H1 (cell line): ENCODE measurements around the gene AGBL1. TPM values are rescaled to one million over a fixed set of nuclear protein-coding genes. Genes with fewer than 3 reads are reported as not detected.

Source experiments
- CTCF ChIA-PET: fragments of 300-600 bp; sonication (Branson Sonifier 250); formaldehyde crosslinking; loops from one replicate; lab custom pipeline; 2021; ENCODE audit not compliant: partially characterized antibody; lab: Charles Lee
- POLR2A ChIA-PET: fragments of 300-600 bp; sonication (Branson Sonifier 250); formaldehyde crosslinking; loops from one replicate; lab custom pipeline; 2021; ENCODE audit warnings: inconsistent platforms; ENCODE audit not compliant: partially characterized antibody; lab: Charles Lee
- DNase-seq, 2 experiments: peaks; one replicate each; pipeline versions ENCODE4 v3.0.0 to v3.0.0-alpha.2; 2010 to 2022; ENCODE audit warnings: low spot score in 2 of 2, low read depth in 1 of 2, mixed read lengths in 1 of 2
- FAIRE-seq: peaks from 2 replicates; lab custom pipeline; 2011; peaks lifted over from hg19 to GRCh38; lab: Jason Lieb, UNC
- H2AFZ ChIP-seq: 2 replicates; pipeline ENCODE4 v1.8.1; 2012; ENCODE audit warnings: low read length, inconsistent platforms
- H2AK5ac ChIP-seq: 2 replicates; pipeline ENCODE4 v1.6.1; 2013; ENCODE audit warnings: low read depth, low read length
- H2BK120ac ChIP-seq: replicated peaks from 2 replicates; pipeline ENCODE3; 2013; ENCODE audit warnings: low read depth, low read length, inconsistent platforms
- H2BK12ac ChIP-seq: 2 replicates; pipeline ENCODE4 v1.6.1; 2013; ENCODE audit warnings: low read depth, low read length
- H2BK15ac ChIP-seq: 2 replicates; pipeline ENCODE4 v1.6.1; 2013; ENCODE audit warnings: low read length
- H2BK20ac ChIP-seq: 2 replicates; pipeline ENCODE4 v1.6.1; 2013; ENCODE audit warnings: low read length
- H2BK5ac ChIP-seq: 2 replicates; pipeline ENCODE4 v1.6.1; 2013; ENCODE audit warnings: low read depth, low read length
- H3K14ac ChIP-seq: 2 replicates; pipeline ENCODE4 v1.6.1; 2013; ENCODE audit warnings: inconsistent platforms; ENCODE audit not compliant: insufficient read length
- H3K18ac ChIP-seq: 2 replicates; pipeline ENCODE4 v1.6.1; 2013; ENCODE audit warnings: low read length; ENCODE audit errors: extremely low read depth
- H3K23ac ChIP-seq: 2 replicates; pipeline ENCODE4 v1.6.1; 2013; ENCODE audit warnings: inconsistent platforms; ENCODE audit not compliant: insufficient read length
- H3K23me2 ChIP-seq: 2 replicates; pipeline ENCODE4 v1.6.1; 2013; ENCODE audit warnings: low read depth, low read length
- H3K27ac ChIP-seq: 2 replicates; pipeline ENCODE4 v1.6.1; 2011; ENCODE audit warnings: low read depth, low read length, inconsistent platforms
- H3K27me3 ChIP-seq, 4 experiments: replicated peaks in 1 of 4; 1 replicate in 1 of 4; 2 replicates in 3 of 4; pipeline versions ENCODE4 v1.6.1 to v1.8.1; 2011 to 2013; ENCODE audit warnings: low read length in 3 of 4, mild to moderate bottlenecking in 3 of 4, inconsistent platforms in 2 of 4, mixed read lengths in 2 of 4, moderate library complexity in 1 of 4; ENCODE audit not compliant: control insufficient read depth in 3 of 4, insufficient read depth in 3 of 4; ENCODE audit errors: extremely low read depth in 1 of 4
- H3K36me3 ChIP-seq, 4 experiments: 2 replicates each; pipeline versions ENCODE4 v1.6.1 to v1.8.1; 2011 to 2013; ENCODE audit warnings: mild to moderate bottlenecking in 4 of 4, low read length in 3 of 4, moderate library complexity in 2 of 4, control low read depth in 1 of 4, inconsistent platforms in 1 of 4; ENCODE audit not compliant: insufficient read depth in 4 of 4, control insufficient read depth in 2 of 4
- H3K4ac ChIP-seq: replicated peaks from 2 replicates; pipeline ENCODE3; 2013; ENCODE audit warnings: low read length, low read depth, mixed read lengths, inconsistent platforms; ENCODE audit not compliant: insufficient read length
- H3K4me1 ChIP-seq, 4 experiments: replicated peaks in 1 of 4; 1 replicate in 1 of 4; 2 replicates in 3 of 4; pipeline versions ENCODE4 v1.6.1 to v1.8.1; 2011 to 2013; ENCODE audit warnings: low read length in 3 of 4, inconsistent platforms in 2 of 4, mixed read lengths in 1 of 4; ENCODE audit not compliant: insufficient read depth in 4 of 4, control insufficient read depth in 3 of 4
- H3K4me2 ChIP-seq, 2 experiments: 2 replicates each; pipeline versions ENCODE4 v1.6.1 to v1.8.1; 2011 to 2013; ENCODE audit warnings: low read depth in 2 of 2, low read length in 2 of 2, control low read depth in 1 of 2, inconsistent platforms in 1 of 2, mild to moderate bottlenecking in 1 of 2; ENCODE audit not compliant: insufficient read depth in 1 of 2
- H3K4me3 ChIP-seq, 4 experiments: fragments of 200-600, 300-600 bp in 1 of 4; sonication (generic), shearing (Covaris generic), sonication (Bioruptor Twin) in 1 of 4; 2 replicates each; pipeline versions ENCODE4 v1.5.1 to v1.8.1; 2011 to 2016; ENCODE audit warnings: low read length in 4 of 4, low read depth in 3 of 4, control low read depth in 2 of 4, inconsistent platforms in 2 of 4, mild to moderate bottlenecking in 2 of 4, mixed read lengths in 1 of 4, moderate library complexity in 1 of 4; ENCODE audit not compliant: insufficient read depth in 2 of 4; ENCODE audit errors: extremely low read depth in 1 of 4
- H3K56ac ChIP-seq: replicated peaks from 2 replicates; pipeline ENCODE3; 2013; ENCODE audit warnings: low read depth, mild to moderate bottlenecking, mixed read lengths, low read length, inconsistent platforms; ENCODE audit not compliant: insufficient read length
- H3K79me1 ChIP-seq: 2 replicates; pipeline ENCODE4 v1.6.1; 2013; ENCODE audit warnings: low read depth, low read length, control low read depth
- H3K79me2 ChIP-seq, 2 experiments: 2 replicates each; pipeline versions ENCODE4 v1.6.1 to v1.8.1; 2012 to 2013; ENCODE audit warnings: low read length in 2 of 2, mild to moderate bottlenecking in 2 of 2, inconsistent platforms in 1 of 2; ENCODE audit not compliant: insufficient read depth in 2 of 2, control insufficient read depth in 1 of 2
- H3K9ac ChIP-seq, 4 experiments: replicated peaks in 1 of 4; 1 replicate in 1 of 4; 2 replicates in 3 of 4; pipeline versions ENCODE4 v1.6.1 to v1.8.1; 2011 to 2013; ENCODE audit warnings: low read depth in 3 of 4, low read length in 3 of 4, control low read depth in 2 of 4, mild to moderate bottlenecking in 2 of 4, moderate library complexity in 2 of 4, inconsistent platforms in 1 of 4; ENCODE audit errors: extremely low read depth in 1 of 4
- H3K9me3 ChIP-seq, 2 experiments: 2 replicates each; pipeline versions ENCODE4 v1.6.1 to v1.8.1; 2012 to 2013; ENCODE audit warnings: mild to moderate bottlenecking in 2 of 2, moderate library complexity in 2 of 2, control low read depth in 1 of 2, inconsistent platforms in 1 of 2, low read depth in 1 of 2, low read length in 1 of 2, mixed read lengths in 1 of 2; ENCODE audit not compliant: insufficient read depth in 2 of 2
- H4K20me1 ChIP-seq, 2 experiments: replicated peaks in 1 of 2; 2 replicates each; pipeline versions ENCODE3 to v1.8.1; 2011 to 2013; ENCODE audit warnings: inconsistent platforms in 2 of 2, low read length in 2 of 2, mild to moderate bottlenecking in 1 of 2; ENCODE audit not compliant: insufficient read depth in 2 of 2, control insufficient read depth in 1 of 2
- H4K5ac ChIP-seq: 2 replicates; pipeline ENCODE4 v1.6.1; 2013; ENCODE audit warnings: low read length, low read depth, mixed read lengths, inconsistent platforms; ENCODE audit not compliant: insufficient read length
- H4K8ac ChIP-seq: 2 replicates; pipeline ENCODE4 v1.8.0; 2013; ENCODE audit warnings: mild to moderate bottlenecking, moderate library complexity, low read length, inconsistent platforms; ENCODE audit not compliant: insufficient read depth; ENCODE audit errors: extremely low read depth
- H4K91ac ChIP-seq: replicated peaks from 2 replicates; pipeline ENCODE3; 2013; ENCODE audit warnings: low read length, mixed read lengths, inconsistent platforms; ENCODE audit not compliant: insufficient read length
- CEBPB ChIP-seq: IDR thresholded peaks from 2 replicates; pipeline ENCODE4 v1.6.1; 2012; ENCODE audit warnings: low read depth, low read length
- CHD2 ChIP-seq: IDR thresholded peaks from 2 replicates; pipeline ENCODE4 v1.6.1; 2012; ENCODE audit warnings: low read length, improper control_type of control experiment
- CREB1 ChIP-seq: IDR thresholded peaks from 2 replicates; pipeline ENCODE4 v1.6.1; 2012; ENCODE audit warnings: inconsistent platforms
- E2F6 ChIP-seq: IDR thresholded peaks from 2 replicates; pipeline ENCODE4 v1.6.1; 2012; ENCODE audit warnings: inconsistent platforms
- KDM1A ChIP-seq: fragments of 200-600, 300-600 bp; sonication (generic); IDR thresholded peaks from 2 replicates; pipeline ENCODE4 v1.7.1; 2016; ENCODE audit warnings: mild to moderate bottlenecking, low read length, borderline replicate concordance
- KDM4A ChIP-seq: IDR thresholded peaks from one replicate; pipeline ENCODE4 v1.7.1; 2012; ENCODE audit warnings: low read depth, mild to moderate bottlenecking, moderate library complexity, low read length, inconsistent platforms; ENCODE audit not compliant: severe bottlenecking
- MAX ChIP-seq: IDR thresholded peaks from 2 replicates; pipeline ENCODE4 v1.6.1; 2012; ENCODE audit warnings: inconsistent platforms
- NANOG ChIP-seq: IDR thresholded peaks from 2 replicates; pipeline ENCODE4 v1.6.1; 2011; ENCODE audit warnings: low read length, low read depth, mild to moderate bottlenecking, inconsistent platforms; ENCODE audit not compliant: insufficient read depth, poor library complexity, severe bottlenecking
- SAP30 ChIP-seq: fragments of 300-600 bp; sonication (generic); IDR thresholded peaks from 2 replicates; pipeline ENCODE4 v1.7.1; 2012; ENCODE audit warnings: low read length, moderate library complexity, mild to moderate bottlenecking, inconsistent platforms; ENCODE audit not compliant: insufficient read depth, insufficient replicate concordance
- SP4 ChIP-seq: IDR thresholded peaks from 2 replicates; pipeline ENCODE4 v1.6.1; 2012; ENCODE audit warnings: low read length, inconsistent platforms
- WGBS, 2 experiments: shearing (Covaris generic) in 1 of 2; methylation state at CpG; one replicate each; pipeline versions ENCODE4 v1.1.6 to v1.1.7; 2013 to 2015; ENCODE audit warnings: low lambda C conversion rate in 2 of 2, mixed read lengths in 2 of 2, inconsistent platforms in 1 of 2, low coverage in 1 of 2, missing lambda C conversion rate in 1 of 2; ENCODE audit not compliant: insufficient replicate concordance in 2 of 2, insufficient coverage in 1 of 2, insufficient read length in 1 of 2; ENCODE audit errors: extremely low coverage in 1 of 2, missing lambda C conversion rate in 1 of 2; 5-methylcytosine and 5-hydroxymethylcytosine counted together
- polyA plus RNA-seq, 7 experiments: library from polyadenylated mRNA; depleted of rRNA in 3 of 7; stranded (reverse) in 5 of 7; unstranded in 2 of 7; fragments of >200 nt in 5 of 7; fragments of 200-250 nt in 2 of 7; gene quantifications; 1 replicate in 5 of 7; 2 replicates in 1 of 7; 4 replicates in 1 of 7; pipeline versions ENCODE4 v1.2.1 to v1.2.3, GENCODE V29; 2011 to 2013; ENCODE audit warnings: missing spikeins in 2 of 7, mixed read lengths in 2 of 7
- total RNA-seq: library from RNA; stranded (reverse); fragmentation: NEBNext Ultra II Directional; extraction: Animal tissue kit (Norgen Biotek cat#: 25700); gene quantifications from 2 replicates; pipeline ENCODE4 v1.2.1, GENCODE V29; 2021
- TF ChIP-seq, protein P1 (sequence below), 3 experiments: IDR thresholded peaks; 1 replicate in 2 of 3; 2 replicates in 1 of 3; pipeline versions ENCODE4 v1.5.1 to v1.6.1; 2011; ENCODE audit warnings: low read length in 3 of 3, mild to moderate bottlenecking in 3 of 3, inconsistent platforms in 2 of 3, low read depth in 1 of 3, moderate library complexity in 1 of 3; ENCODE audit not compliant: insufficient read depth in 1 of 3; ENCODE audit errors: control extremely low read depth in 1 of 3

The AGBL1 gene
- total and polyA plus RNA-seq, 2 of the 8 experiments (the other 6 are each of a cell fraction or from before 2014, with no cell fraction given): not detected

- Histone ChIP-seq H3K23ac (no peak overlapping the region), H3K79me2 (no peaks in the 10 kb centered on the region), H3K27ac (no peak overlapping the region), H3K9ac (no peak overlapping the region), H3K4me2 (no peak overlapping the region), H4K8ac (no peak overlapping the region), H2BK15ac (no peak overlapping the region), H3K14ac (no peak overlapping the region), H3K4me3 (no peak overlapping the region), H3K27me3 (no peaks in the 10 kb centered on the region), H2AFZ (no peak overlapping the region), H3K56ac (no peak overlapping the region), H4K91ac (no peak overlapping the region), H3K18ac (no peak overlapping the region), H2BK120ac (no peak overlapping the region), H2AK5ac (no peak overlapping the region), H2BK20ac (no peak overlapping the region), H3K4ac (no peak overlapping the region), H3K9me3 (no peaks in the 10 kb centered on the region), H3K79me1 (no peaks in the 10 kb centered on the region), H3K4me1 (no peaks in the 10 kb centered on the region), H2BK12ac (no peak overlapping the region), H3K36me3 (no peaks in the 10 kb centered on the region), H4K5ac (no peak overlapping the region), H2BK5ac (no peak overlapping the region), H3K23me2 (no peaks in the 10 kb centered on the region), H4K20me1 (no peaks in the 10 kb centered on the region)
- TF ChIP-seq SAP30 (no peak), NANOG (no peak), CHD2 (no peak), KDM4A (no peak), CREB1 (no peak), MAX (no peak), SP4 (no peak), E2F6 (no peak), KDM1A (no peak), CEBPB (no peak)
- TF ChIP-seq, protein P1, sequence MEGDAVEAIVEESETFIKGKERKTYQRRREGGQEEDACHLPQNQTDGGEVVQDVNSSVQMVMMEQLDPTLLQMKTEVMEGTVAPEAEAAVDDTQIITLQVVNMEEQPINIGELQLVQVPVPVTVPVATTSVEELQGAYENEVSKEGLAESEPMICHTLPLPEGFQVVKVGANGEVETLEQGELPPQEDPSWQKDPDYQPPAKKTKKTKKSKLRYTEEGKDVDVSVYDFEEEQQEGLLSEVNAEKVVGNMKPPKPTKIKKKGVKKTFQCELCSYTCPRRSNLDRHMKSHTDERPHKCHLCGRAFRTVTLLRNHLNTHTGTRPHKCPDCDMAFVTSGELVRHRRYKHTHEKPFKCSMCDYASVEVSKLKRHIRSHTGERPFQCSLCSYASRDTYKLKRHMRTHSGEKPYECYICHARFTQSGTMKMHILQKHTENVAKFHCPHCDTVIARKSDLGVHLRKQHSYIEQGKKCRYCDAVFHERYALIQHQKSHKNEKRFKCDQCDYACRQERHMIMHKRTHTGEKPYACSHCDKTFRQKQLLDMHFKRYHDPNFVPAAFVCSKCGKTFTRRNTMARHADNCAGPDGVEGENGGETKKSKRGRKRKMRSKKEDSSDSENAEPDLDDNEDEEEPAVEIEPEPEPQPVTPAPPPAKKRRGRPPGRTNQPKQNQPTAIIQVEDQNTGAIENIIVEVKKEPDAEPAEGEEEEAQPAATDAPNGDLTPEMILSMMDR (IDR thresholded peaks at IDR 0.05; ENCODE audit: control extremely low read depth in 1 of 3, insufficient read depth in 1 of 3, low read depth in 1 of 3, low read length in 3 of 3): no peak
- WGBS, 2 experiments: 80% methylated on average over 1 of the region's 1 CpG; no CpG with 5 or more reads in 1 of the 2 experiments
- POLR2A ChIA-PET: no interaction called here
- FAIRE-seq (no peak), DNase-seq (no peak)
- CTCF ChIA-PET: no interaction called here
Measured at GRCh38 chr15:86830304-86830703, 750.6 kb downstream of the AGBL1 start.
